Hepatocyte (in vitro differentiated cells): Measurements from ENCODE around the gene RNF19B.
A peak's percentile ranks its signal among the peaks of the same experiment; 100 is the strongest.

Experiments used
- CTCF ChIP-seq: fragments of 200-600 bp; sonication (generic); IDR thresholded peaks from 2 replicates; pipeline ENCODE4 v1.5.1; 2016; ENCODE audit warnings: antibody characterized with exemption, mild to moderate bottlenecking; ENCODE audit not compliant: poor library complexity
- EZH2 ChIP-seq: fragments of 200-600 bp; sonication (generic); IDR thresholded peaks from 2 replicates; pipeline ENCODE4 v1.6.1; 2016; ENCODE audit warnings: antibody characterized with exemption, mild to moderate bottlenecking, borderline replicate concordance
- EZH2phosphoT487 ChIP-seq: fragments of 200-600 bp; sonication (generic); IDR thresholded peaks from one replicate; pipeline ENCODE4 v1.6.1; 2018; ENCODE audit warnings: antibody characterized with exemption, mild to moderate bottlenecking, low read depth, moderate library complexity; ENCODE audit not compliant: unreplicated experiment, severe bottlenecking

- TF ChIP-seq CTCF (peak; percentile 31), EZH2 (peak; percentile 31), EZH2phosphoT487 (no peak)
Observed at GRCh38 chr1:32893198-32894018, 71.2 kb downstream of the RNF19B start.
